GM19467 (cell line): ENCODE results near the gene C1orf226.

ENCODE experiments used
- ATAC-seq: cut with Tn5 transposase; IDR thresholded peaks from one replicate; pipeline ENCODE4 v1.9.1; 2021; ENCODE audit warnings: mild to moderate bottlenecking, moderate library complexity; ENCODE audit not compliant: unreplicated experiment

C1orf226 gene

GRCh38 chr1:162384116-162384515 is 2.6 kb downstream of the C1orf226 start:
- no peak for ATAC-seq

GRCh38 chr1:162384601-162385279 is 3.2 kb downstream of the C1orf226 start:
- ATAC-seq: no peak

- ATAC-seq: no peak
These were observed 3.7 kb downstream of the C1orf226 start for GRCh38 chr1:162385280-162385623.

- ATAC-seq: no peak
These were observed 4.2 kb downstream of the C1orf226 start for GRCh38 chr1:162385702-162386101.

GRCh38 chr1:162386292-162387225 is 5.0 kb downstream of the C1orf226 start:
- ATAC-seq: no peak

- no peak for ATAC-seq
These were observed 5.9 kb downstream of the C1orf226 start for GRCh38 chr1:162387226-162388082.

- no peak for ATAC-seq
These were observed 6.6 kb downstream of the C1orf226 start for GRCh38 chr1:162388083-162388594.

- no peak for ATAC-seq
These were observed 7.1 kb downstream of the C1orf226 start for GRCh38 chr1:162388615-162389014.

GRCh38 chr1:162389021-162389818 is 7.7 kb downstream of the C1orf226 start:
- no peak for ATAC-seq

- ATAC-seq: no peak
These were observed 8.4 kb downstream of the C1orf226 start for GRCh38 chr1:162389971-162390370.

- ATAC-seq: no peak
These were observed 9.1 kb downstream of the C1orf226 start for GRCh38 chr1:162390396-162391185.

- ATAC-seq: no peak
These were observed 10.4 kb downstream of the C1orf226 start for GRCh38 chr1:162391790-162392563.

GRCh38 chr1:162396201-162396906 is 14.8 kb downstream of the C1orf226 start:
- ATAC-seq: no peak

- ATAC-seq: no peak
These were observed 15.5 kb downstream of the C1orf226 start for GRCh38 chr1:162397039-162397448.

GRCh38 chr1:162397943-162398560 is 16.5 kb downstream of the C1orf226 start:
- ATAC-seq: no peak

- no peak for ATAC-seq
These were observed 17.6 kb downstream of the C1orf226 start for GRCh38 chr1:162398999-162399580.

GRCh38 chr1:162400790-162401355 is 19.3 kb downstream of the C1orf226 start:
- ATAC-seq: no peak
